PFSK-1 (cell line): ENCODE results near the gene ZNF782.

Source experiments
- FOXP2 ChIP-seq: optimal IDR thresholded peaks from 2 replicates; pipeline ENCODE3; 2011; ENCODE audit warnings: borderline replicate concordance, control low read depth, inconsistent platforms; ENCODE audit not compliant: insufficient read depth; ENCODE audit errors: extremely low read length, extremely low read depth
- POLR2AphosphoS5 ChIP-seq: IDR thresholded peaks from 2 replicates; pipeline ENCODE4 v1.6.1; 2012; ENCODE audit warnings: low read depth, mild to moderate bottlenecking, control low read depth, low read length, moderate library complexity
- REST ChIP-seq, 2 experiments: IDR thresholded peaks; 2 replicates each; pipeline versions ENCODE4 v1.6.1 to v1.8.0; 2011 to 2012; ENCODE audit warnings: low read depth in 2 of 2, low read length in 2 of 2, control low read depth in 1 of 2, inconsistent platforms in 1 of 2, mild to moderate bottlenecking in 1 of 2, moderate library complexity in 1 of 2; ENCODE audit not compliant: insufficient read depth in 1 of 2
- SIN3A ChIP-seq: IDR thresholded peaks from 2 replicates; pipeline ENCODE4 v1.6.1; 2012; ENCODE audit warnings: mild to moderate bottlenecking, low read length, moderate library complexity, borderline replicate concordance; ENCODE audit not compliant: insufficient read depth
- TAF1 ChIP-seq: IDR thresholded peaks from 2 replicates; pipeline ENCODE4 v1.6.1; 2012; ENCODE audit warnings: low read length, control low read depth, borderline replicate concordance; ENCODE audit not compliant: insufficient read depth

ZNF782 gene

GRCh38 chr9:96859461-96860198 is 5.3 kb upstream of the ZNF782 start:
- TF ChIP-seq SIN3A: no peak
- no peak for TF ChIP-seq FOXP2
- no peak for TF ChIP-seq POLR2AphosphoS5
- no peak for TF ChIP-seq TAF1
- no peak for TF ChIP-seq REST (IDR thresholded peaks at IDR 0.05; ENCODE audit: insufficient read depth in 1 of 2, low read depth in 2 of 2, low read length in 2 of 2)

DNA sequence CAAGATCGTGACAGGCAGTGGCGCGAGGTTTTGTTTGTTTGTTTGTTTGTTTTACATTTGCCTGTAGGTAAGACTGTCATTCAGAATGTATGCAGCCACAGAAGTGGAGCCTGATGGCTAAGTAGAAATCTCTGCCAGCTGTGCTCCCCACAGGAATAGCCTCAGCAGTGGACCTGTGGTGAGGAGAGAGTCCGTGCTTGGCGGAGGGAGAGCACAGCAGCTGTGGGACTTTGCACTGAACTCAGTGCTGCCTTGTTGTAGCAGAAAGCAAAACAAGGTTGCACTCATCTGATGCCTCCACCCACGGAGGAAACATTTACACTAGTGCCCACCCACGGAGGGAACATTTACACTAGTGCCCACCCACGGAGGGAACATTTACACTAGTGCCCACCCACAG is 4.4 kb upstream of the ZNF782 start:
- TF ChIP-seq FOXP2: no peak
- TF ChIP-seq SIN3A: no peak

DNA sequence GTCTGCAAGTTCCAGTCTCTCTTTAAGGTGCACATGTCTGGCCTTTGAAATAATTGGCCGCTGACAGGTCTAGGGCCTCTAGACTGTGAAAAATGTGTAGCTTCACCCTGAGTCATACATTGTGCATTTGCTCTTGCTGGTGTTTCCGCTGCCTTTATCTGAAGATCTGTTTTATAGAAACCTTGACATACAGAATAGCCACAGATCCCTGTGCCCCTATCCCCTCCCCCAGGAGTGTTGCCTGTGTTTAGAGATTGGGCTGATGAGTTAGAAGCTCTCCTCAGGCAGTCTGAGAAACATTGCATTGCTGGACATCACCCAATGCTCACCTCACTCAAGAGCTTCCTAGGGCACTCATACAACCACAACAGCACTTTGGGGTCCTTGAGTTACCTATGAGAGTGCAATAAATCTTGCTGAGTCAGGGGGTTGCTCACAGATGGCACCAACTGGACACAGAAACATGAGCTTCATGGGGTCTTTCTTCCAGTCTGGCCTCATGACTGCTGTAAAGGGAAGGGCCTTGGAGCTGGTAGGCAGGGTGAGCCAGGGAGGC is 3.8 kb upstream of the ZNF782 start:
- no peak for TF ChIP-seq FOXP2
- no peak for TF ChIP-seq SIN3A
- no peak for TF ChIP-seq POLR2AphosphoS5
- TF ChIP-seq TAF1: no peak
- no peak for TF ChIP-seq REST (IDR thresholded peaks at IDR 0.05; ENCODE audit: insufficient read depth in 1 of 2, low read depth in 2 of 2, low read length in 2 of 2)

DNA sequence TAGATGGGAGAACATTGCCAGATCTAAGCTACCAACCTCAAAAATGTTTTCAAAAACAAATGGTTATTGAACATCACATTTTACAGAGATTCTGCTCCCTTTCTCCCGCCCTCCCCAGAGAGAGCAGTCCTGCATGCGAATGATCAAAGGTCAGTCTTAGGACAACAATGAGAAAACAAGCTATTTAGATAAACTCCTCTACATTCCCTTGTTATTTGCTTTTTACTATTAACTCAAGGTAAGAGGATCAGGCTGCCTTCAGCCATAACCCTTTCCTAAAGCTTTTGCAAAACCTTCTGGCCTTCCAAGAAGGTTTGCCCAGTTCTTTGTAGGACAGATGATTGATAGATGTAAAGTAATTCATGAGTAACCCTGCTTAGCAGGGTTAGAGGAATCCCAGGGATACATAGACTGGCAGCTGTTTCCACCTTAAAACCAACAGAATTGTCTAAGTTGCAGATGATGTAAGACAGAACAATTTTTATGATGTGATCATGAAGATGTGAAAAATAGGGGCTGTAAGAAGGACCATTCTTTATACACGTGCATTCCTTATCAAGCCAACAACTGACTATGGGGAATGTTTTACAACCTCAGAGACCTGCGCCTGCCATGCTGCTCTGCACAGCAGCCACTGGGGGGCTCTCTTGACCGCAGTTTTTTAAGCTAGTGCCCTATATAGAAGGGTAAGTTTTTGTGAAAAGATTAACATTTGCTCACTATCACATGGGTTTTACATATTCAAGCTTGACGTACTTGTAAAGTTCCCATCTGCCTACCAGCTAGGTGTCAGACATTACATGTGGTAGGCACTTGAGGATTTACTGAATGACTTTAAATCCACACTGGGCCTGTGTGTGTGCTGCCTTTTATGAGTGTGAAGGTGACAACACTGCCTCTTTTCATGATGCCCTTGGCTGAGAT is 2.3 kb upstream of the ZNF782 start:
- TF ChIP-seq POLR2AphosphoS5 (no peak), TAF1 (no peak), SIN3A (no peak), REST (IDR thresholded peaks at IDR 0.05; ENCODE audit: insufficient read depth in 1 of 2, low read depth in 2 of 2, low read length in 2 of 2) (no peak), FOXP2 (no peak)

DNA sequence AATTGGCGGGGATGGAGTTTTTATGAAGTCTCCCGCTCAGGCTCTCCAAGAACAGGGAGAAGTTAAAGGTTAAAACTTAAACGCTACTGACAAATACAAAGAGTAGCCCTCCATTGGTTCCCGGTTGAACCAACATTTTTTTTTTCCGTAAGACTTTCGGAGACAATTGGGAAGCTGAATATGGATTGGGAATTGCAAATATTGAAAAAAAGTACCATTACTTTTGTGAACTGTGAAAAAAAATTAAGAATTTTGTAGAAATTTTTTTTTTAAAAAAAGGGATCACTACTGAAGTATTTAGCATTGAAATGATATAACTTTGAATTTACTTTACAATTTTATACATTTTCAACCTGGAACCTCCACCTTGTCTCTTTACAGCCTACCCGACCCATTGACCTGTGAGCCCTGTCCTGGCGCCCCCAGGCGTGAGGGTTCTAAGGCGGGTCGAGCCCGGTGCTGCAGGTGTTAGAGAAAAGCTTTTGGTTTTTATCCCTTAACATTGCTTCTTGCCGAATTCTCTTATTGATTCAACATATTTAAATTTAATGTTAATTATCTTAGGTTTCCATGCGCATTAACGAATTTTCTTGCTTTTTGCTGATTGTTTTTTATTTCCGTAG is 448 bp upstream of the ZNF782 start:
- TF ChIP-seq REST (IDR thresholded peaks at IDR 0.05; ENCODE audit: insufficient read depth in 1 of 2, low read depth in 2 of 2, low read length in 2 of 2): no peak
- TF ChIP-seq TAF1: no peak
- TF ChIP-seq SIN3A: no peak
- no peak for TF ChIP-seq FOXP2
- TF ChIP-seq POLR2AphosphoS5: no peak
